GM21723 (cell line): Measurements from ENCODE around the gene ANKRD16.
A peak's percentile ranks its signal among the peaks of the same experiment; 100 is the strongest.
"Not testable (repeated sequence)": the region's sequence is repeated elsewhere in the genome, so short reads cannot be mapped to it uniquely, and the experiment has no call there.

Experiments used
- ATAC-seq: cut with Tn5 transposase; IDR thresholded peaks from one replicate; pipeline ENCODE4 v1.9.1; 2021; ENCODE audit warnings: mild to moderate bottlenecking, moderate library complexity; ENCODE audit not compliant: unreplicated experiment

Gene ANKRD16

DNA sequence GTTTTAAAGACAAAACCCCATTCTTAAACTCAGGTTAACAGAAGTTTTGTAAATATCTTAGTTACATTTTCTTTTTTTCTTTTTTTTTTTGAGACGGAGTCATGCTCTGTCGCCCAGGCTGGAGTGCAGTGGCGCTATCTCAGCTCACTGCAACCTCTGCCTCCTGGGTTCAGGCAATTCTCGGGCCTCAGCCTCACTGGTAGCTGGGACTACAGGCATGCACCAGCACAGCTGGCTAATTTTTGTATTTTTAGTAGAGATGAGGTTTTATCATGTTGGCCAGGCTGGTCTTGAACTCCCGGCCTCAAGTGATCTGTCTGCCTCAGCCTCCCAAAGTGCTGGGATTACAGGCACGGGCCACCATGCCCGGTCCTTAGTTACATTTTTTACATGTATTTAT is 12.7 kb downstream of the ANKRD16 start:
- ATAC-seq, result not testable (repeated sequence)

DNA sequence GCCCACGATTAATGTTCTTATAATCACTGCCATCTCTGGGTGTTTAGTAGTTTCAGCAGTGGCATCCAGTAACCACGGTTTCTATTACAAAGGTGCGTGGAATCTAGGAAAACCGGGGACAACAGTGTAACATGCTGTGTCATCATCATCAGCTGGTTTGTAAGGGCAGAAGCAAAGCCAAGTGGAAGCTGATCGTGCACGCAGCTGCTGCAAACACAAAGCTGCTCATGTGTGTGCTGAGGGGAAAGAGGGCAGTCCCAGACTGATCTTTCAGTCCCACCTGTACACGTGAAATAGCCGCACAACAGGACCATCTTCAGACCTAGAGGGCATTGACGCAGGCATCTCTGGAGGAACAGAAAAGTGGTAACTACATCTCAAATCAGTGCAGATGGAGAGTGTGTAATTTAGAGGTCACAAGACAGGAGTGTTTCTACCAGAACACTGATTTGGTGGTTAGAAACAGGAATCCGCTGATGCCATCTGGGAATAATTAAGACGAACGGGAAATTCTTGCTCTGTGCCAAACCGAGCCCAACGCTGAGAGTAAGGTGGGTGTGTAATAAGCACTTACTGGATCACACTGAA is 13.4 kb downstream of the ANKRD16 start:
- ATAC-seq, result no peak

DNA sequence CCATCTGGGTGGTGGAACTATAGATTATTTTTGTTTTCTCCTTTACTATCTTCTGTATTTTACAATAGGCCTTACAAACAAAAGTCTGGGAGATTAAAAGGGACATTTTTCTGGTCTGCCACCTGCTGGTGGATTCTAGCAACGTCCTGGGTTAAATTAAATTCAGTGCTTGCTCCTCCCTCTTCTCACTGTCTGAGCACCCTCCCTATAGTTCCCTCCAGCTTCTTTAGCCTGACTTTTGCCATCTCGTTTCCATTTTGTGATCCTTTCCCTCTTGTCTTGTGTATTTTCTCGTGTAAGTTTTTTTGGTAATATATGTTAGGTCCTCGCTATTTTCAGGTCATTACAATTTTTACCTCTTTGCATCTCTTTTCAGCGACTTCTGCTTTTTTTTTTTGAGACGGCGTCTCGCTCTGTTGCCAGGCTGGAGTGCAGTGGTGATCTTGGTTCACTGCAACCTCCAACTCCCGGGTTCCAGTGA is 16.1 kb downstream of the ANKRD16 start:
- peak; percentile 85 for ATAC-seq

DNA sequence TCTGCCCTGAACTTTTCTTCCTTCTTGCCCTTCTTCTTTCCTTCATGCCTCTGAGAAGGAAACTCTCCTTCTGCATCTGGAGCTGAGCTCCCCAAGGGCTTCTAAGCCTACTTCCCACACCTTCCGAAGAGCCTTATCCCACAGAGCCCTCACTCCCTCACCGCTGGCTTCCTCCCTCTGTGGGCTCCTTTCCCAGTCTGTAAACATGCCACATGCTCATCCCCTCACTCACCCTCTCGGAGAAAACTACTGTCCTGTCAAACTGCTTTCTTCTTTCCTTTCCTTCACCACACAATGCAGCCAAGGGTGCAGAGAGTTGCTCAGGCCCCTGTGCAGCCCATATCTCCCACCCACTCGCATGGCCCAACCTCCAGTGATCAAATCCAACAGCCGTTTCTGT is 18.1 kb downstream of the ANKRD16 start:
- no peak for ATAC-seq

DNA sequence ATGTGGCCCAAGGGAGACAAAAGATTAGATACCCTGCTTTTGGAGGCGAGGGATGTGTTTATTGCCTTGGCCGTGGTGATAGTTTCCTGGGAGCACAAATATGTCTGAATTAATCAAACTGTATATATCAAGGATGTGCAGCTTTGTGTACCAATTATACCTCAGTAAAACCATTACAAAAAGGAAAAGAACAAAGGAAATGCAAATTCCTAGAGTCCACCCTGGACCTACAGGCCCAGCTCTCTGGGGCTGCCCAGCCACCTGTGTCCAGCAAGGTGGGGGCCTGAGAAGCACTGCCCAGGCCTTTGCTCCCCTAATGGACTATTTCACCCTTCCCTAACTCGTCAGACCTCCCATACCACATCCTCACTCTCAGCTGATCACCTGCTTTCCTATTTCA is 20.5 kb downstream of the ANKRD16 start:
- ATAC-seq, result no peak

DNA sequence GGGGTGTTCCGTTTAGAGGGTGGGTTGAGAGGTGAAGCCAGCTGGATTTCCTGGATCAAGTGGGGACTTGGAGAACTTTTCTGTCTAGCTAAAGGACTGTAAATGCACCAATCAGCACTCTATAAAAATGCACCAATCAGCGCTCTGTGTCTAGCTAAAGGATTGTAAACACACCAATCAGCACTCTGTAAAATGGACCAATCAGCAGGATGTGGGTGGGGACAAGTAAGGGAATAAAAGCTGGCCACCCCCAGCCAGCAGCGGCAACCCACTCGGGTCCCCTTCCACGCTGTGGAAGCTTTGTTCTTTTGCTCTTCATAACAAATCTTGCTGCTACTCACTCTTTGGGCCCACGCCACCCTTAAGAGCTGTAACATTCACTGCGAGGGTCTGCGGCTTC is 21.3 kb downstream of the ANKRD16 start:
- ATAC-seq, result not testable (repeated sequence)

DNA sequence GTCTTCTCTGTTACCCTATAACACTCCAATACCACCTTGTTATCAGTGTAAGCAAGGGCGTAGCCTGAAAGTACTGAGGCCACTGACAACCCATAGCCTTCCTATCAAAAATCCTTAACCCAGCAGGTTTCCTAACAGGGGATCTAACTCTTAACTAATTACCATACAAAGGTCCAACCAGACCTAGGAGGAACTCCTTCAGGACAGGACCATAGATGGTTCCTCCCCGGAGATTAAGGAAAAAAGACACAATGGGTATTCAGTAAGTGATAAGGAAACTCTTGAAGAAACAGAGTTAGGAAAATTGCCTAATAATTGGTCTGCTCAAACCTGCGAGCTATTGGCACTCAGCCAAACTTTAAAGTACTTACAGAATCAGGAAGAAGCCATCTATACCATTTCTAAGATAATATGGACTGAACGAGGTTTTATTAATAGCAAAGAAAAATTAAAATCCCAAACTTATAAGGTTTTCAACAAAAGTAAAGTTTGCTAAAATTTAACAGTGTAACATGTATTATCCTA is 22.5 kb downstream of the ANKRD16 start:
- not testable (repeated sequence) for ATAC-seq

DNA sequence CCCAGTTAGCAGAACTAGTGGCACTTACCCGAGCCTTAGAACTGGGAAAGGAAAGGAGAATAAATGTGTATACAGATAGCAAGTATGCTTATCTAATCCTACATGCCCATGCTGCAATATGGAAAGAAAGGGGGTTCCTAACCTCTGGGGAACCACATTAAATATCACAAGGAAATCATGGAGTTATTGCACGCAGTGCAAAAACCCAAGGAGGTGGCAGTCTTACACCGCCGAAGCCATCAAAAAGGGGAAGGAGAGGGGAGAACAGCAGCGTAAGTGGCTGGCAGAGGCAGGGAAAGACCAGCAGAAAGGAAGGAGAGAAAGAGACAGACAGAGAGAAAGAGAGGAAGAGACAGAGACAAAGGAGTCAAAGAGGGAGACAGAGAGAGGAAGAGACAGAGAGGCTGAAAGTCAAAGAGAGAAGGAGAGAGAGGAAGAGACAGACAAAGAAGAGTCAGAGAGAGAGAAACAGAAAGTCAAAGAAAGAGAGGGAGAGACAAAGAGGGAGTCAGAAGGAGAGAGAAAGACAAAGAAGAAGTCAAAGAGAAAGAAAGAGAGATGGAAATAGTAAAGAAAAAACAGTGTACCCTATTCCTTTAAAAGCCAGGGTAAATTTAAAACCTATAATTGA is 23.1 kb downstream of the ANKRD16 start:
- ATAC-seq, result not testable (repeated sequence)

DNA sequence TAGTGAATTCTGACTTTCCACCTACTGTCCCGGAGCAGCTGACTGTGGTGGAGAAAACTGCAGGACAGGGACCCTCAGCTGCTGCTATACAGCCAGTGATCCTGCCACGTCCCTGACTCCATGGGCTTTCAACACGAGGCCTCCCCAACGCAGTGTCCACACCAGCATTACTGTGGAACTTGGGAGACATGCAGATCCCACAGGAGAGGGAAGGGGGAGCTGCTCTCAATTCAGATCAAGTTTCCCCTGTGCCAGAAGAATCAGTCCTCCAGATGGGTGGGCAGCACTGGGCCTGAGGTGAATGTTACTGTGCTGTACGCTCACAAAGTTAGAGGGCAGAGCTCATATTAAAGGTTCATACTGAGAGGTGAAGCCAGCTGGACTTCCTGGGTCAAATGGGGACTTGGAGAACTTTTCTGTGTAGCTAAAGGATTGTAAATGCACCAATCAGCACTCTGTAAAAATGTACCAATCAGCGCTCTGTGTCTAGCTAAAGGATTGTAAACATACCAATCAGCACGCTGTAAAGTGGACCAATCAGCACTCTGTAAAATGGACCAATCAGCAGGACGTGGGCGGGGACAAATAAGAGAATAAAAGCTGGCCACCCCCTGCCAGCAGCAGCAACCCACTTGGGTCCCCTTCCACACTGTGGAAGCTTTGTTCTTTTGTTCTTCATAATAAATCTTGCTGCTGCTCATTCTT is 26.6 kb downstream of the ANKRD16 start:
- ATAC-seq, result not testable (repeated sequence)

DNA sequence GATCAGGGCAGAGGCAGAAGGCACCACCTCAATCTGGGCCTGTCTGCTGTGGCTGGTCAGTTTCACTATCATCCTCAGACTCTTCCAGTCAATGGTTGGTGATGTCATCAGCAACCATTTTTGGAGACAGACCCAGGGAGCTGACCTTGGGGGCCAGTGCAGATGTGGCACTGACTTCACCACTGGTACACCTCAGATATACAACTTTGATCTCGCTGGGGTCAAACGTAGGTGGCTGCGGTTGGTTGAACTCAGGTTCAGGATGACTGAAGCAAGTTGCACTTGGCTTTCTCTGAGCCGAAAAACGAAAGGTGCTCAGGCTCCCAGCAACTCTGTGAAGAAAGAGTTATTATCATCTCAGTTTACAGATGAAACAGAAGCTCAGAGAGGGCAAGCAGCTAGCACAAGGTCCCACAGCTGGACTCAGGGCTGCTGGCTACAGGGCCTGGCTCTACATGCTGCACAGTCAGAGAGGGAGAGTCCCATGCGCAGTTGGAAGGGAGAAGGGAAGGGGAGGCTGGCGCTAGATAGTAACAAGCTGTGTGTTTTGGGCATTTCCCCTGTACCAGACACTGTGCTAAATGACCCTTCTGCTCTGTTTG is 27.2 kb downstream of the ANKRD16 start:
- ATAC-seq, result peak; percentile 97

DNA sequence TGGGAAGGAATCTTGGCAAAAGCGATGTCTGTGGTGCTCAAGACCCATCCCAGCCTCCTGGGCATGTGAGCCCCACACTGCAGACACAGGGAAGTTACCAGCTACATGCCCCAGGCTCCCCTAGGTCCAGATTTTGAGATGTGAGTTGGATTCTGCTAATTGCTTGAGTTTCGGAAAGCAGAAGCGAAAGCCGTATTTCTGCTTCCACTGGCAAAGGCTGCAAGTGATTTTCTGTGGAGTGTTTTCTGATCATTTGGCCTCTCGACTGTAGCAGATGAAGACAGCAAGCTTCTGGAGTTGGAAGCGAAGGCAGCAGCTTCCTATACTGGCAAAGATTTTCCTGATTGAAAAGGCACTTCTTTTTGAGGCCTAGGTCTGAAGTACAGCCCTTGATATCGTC is 29.6 kb downstream of the ANKRD16 start:
- ATAC-seq, result no peak

DNA sequence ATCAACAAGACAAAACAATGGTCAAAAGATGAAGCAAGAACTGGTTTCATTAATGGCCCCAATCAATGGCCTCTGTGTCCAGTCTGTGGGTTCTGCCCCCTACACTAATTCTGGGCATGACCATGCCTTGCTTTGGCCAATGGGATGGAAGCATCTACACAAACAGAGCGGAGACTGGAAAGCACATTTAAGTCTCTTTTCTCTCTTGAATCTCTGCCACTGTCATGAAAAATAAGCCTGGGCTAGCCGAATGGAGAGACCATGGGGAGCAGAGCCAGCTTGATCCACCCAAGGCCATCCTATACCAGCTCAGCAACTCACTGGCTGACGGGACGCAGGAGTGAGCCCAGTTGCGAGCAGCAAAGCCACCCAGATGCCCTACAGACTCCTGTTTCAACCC is 30.9 kb downstream of the ANKRD16 start:
- no peak for ATAC-seq

DNA sequence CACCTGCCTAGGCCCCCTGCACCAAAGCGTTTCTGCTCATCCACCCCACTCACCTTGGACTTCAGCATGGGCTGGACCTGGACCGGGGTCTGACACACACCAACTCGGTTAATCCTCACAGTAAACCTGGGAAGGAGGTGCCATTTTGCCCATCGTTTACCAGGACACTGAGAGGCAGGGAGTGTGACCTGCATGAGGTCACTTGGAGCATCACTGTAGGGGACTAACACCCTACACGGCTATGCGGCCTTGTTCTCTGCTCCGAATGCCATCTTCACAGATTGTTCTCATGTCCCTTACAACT is 33.0 kb downstream of the ANKRD16 start:
- ATAC-seq, result no peak

DNA sequence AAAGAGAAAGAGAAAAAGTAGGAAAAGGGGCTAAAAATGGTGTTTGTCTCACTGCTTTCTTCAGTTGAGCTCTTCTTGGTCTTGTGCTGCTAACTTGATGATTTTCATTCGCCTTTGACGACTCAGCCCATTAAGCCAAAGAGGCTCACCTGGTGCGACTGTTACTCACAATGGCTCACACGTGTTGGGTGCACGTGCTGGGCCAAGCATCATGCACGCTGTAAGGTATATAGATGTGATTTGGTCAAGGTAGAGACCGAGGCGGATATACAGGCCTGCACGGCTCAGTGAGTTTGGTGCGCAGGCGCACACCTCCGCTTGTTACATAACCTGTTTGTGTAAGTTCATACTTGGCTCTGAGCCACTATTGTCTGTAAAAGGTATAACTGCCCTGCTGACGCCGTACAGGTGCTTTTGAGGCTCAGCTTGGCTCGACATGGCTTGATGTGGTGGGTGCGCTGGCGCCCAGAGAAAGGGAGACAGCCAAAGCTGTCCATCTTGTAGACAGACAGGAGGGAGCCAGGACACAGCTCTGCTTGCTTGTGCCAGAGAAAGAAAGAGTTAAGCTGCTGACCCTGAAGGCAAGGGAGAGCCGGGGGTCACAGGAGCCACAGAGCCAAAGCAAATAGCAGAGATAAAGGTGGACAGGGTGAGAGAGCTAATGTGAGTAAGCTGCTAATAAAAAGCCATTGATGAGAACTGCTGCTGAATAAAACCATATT is 33.6 kb downstream of the ANKRD16 start:
- ATAC-seq, result no peak

DNA sequence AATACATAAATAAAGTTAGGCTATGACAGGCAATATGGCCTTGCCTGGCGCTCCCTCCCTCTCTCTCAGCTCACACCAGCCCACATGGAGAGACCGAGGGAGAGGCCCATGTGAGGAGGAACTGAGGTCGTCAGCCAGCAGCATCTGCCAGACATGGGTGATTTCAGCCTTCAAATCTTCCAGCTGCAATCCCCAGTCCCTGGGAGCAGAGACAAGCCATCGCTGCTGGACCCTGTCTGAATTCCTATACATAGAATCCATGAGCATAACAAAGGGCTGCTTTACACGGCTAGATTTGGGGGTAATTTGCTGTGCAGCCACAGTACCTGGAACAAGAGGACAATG is 35.6 kb downstream of the ANKRD16 start:
- ATAC-seq, result no peak

DNA sequence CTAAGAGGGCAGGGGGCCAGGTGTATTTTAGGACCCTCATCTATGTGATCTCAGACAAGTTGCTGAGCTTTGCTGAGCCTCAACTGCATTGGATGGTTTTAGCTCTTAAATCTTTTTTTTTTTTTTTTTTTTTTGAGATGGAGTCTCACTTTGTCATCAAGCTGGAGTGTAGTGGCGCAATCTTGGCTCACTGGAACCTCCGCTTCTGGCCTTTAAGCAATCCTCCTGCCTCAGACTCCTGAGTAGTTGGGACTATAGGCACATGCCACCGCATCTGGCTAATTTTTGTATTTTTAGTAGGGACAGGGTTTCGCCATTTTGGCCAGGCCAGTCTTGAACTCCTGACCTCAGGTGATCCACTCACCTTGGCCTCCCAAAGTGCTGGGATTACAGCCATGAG is 43.0 kb downstream of the ANKRD16 start:
- ATAC-seq, result not testable (repeated sequence)

DNA sequence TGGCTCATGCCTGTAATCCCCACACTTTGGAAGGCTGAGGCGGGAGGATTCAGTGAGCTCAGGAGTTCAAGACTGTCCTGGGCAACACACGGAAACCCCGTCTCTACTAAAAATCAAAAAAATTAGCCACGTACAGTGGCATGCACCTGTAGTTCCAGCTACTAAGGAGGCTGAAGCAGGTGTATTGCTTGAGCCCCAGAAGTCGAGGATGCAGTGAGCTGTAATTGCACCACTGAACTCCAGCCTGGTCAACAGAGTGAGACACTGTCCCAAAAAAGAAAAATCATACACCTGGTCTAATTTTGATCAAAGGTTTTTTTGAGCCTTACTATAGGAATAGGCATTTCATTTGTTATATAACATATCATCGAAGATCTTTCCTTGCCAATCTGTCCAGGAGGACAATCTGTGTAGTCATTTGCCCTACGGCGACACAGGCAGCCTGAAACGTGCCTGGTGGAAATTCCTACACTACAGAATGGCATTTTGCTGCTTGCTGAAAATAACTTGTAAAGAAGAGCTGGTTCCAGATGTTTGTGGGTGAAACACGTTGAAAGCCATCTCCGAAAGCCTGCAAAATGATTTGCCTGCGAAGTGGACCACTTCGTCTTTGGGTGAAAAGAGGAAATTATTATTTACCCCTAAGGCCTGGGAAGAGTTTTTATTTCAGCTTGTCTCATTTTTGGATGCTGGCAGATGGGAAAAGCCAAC is 45.2 kb downstream of the ANKRD16 start:
- ATAC-seq, result no peak

DNA sequence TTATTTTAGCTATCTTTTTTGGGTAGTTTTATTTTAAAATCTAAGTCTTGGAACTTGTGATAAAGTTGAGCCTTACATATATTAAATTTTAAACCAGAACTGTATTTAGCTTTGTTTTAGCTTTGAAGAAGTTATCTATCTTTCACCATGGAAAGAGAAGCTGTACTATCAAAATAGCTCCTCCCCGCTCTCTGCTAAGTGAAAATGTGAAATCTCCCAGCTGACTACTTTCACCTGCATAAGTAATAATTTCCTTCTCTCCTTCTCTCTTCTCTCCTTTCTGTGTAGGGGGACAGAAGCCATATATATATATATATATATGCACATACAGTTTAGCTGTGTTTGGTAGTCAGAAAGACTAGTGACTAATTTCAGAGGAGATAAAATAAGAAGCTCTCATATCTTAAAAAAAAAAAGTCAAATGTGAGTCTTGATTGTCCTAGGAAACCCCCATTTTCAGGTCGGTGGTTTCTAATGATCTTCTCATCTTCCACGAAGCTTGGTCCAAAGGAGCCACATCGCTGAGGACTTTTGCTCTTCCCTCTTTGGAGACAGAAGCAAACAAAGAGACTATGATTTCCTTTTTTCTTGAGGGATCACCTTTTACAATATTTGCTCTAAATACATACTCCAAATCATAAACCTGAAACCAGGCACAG is 45.9 kb downstream of the ANKRD16 start:
- no peak for ATAC-seq

DNA sequence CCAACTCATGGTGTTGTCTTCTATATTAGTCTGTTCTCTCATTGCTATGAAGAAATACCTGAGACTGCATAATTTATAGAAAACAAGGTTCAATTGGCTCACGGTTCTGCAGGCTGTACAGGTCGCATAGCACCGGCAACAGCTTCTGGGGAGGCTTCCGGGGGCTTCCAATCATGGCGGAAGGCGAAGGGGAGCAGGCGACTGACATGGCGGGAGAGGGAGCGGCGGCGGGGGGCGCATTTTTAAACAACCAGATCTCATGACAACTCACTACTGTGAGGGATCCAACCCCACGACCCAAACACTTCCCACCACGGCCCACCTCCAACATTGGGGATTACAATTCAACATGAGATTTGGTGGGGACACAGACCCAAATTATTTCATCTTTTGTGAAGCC is 47.7 kb downstream of the ANKRD16 start:
- ATAC-seq, result no peak
